Type B pancreatic cell (in vitro differentiated cells): ENCODE measurements around the gene SH3BGRL3. TPM values are rescaled to one million over a fixed set of nuclear protein-coding genes. Genes with fewer than 3 reads are reported as not detected.

Experiments used
- DNase-seq: peaks from one replicate; pipeline ENCODE4 v3.0.0; 2021; ENCODE audit warnings: mixed read lengths; ENCODE audit not compliant: unreplicated experiment; ENCODE audit errors: extremely low spot score
- H3K27ac Mint-ChIP-seq: 2 replicates; pipeline ENCODE4 v1.8.0; 2021; ENCODE audit warnings: mild to moderate bottlenecking, mixed read lengths
- H3K27me3 Mint-ChIP-seq: 2 replicates; pipeline ENCODE4 v1.8.0; 2021; ENCODE audit warnings: mixed read lengths
- H3K36me3 Mint-ChIP-seq: 2 replicates; pipeline ENCODE4 v1.8.0; 2021; ENCODE audit warnings: mixed read lengths
- H3K4me1 Mint-ChIP-seq: one replicate; pipeline ENCODE4 v1.8.0; 2021; ENCODE audit warnings: mixed read lengths; ENCODE audit not compliant: unreplicated experiment
- H3K4me3 Mint-ChIP-seq: 2 replicates; pipeline ENCODE4 v1.8.0; 2021; ENCODE audit warnings: mild to moderate bottlenecking, mixed read lengths
- H3K9me3 Mint-ChIP-seq: 2 replicates; pipeline ENCODE4 v1.8.0; 2021; ENCODE audit warnings: mixed read lengths
- CTCF ChIP-seq: fragments of 200-600 bp; sonication (generic); conservative IDR thresholded peaks from 2 replicates; pipeline ENCODE4 v1.5.0; 2021; ENCODE audit warnings: antibody characterized with exemption, mild to moderate bottlenecking
- total RNA-seq: library from RNA; stranded (reverse); gene quantifications from 2 replicates; pipeline ENCODE4 v1.2.1, GENCODE V29; 2021; ENCODE audit warnings: low replicate concordance

SH3BGRL3 gene
- total RNA-seq, 1 donor from 2014 or later = 78.1 TPM

- H3K27me3 Mint-ChIP-seq = peaks cover 8% of the 10 kb centered on the region
- DNase-seq = no peak
- H3K36me3 Mint-ChIP-seq = no peaks in the 10 kb centered on the region
- H3K9me3 Mint-ChIP-seq = no peaks in the 10 kb centered on the region
- H3K4me3 Mint-ChIP-seq = no peak overlapping the region
- H3K4me1 Mint-ChIP-seq = peaks cover 18% of the 10 kb centered on the region
- no peak for TF ChIP-seq CTCF
- no peak overlapping the region for H3K27ac Mint-ChIP-seq
These were observed 36.3 kb downstream of the SH3BGRL3 start for GRCh38 chr1:26315874-26316850.

- Mint-ChIP-seq H3K27ac (no peak overlapping the region), H3K36me3 (no peaks in the 10 kb centered on the region), H3K4me1 (peaks cover 24% of the 10 kb centered on the region), H3K27me3 (peaks cover 11% of the 10 kb centered on the region), H3K4me3 (no peak overlapping the region), H3K9me3 (no peaks in the 10 kb centered on the region)
- TF ChIP-seq CTCF = no peak
- DNase-seq = no peak
These were observed 37.3 kb downstream of the SH3BGRL3 start for GRCh38 chr1:26317146-26317545.

DNA sequence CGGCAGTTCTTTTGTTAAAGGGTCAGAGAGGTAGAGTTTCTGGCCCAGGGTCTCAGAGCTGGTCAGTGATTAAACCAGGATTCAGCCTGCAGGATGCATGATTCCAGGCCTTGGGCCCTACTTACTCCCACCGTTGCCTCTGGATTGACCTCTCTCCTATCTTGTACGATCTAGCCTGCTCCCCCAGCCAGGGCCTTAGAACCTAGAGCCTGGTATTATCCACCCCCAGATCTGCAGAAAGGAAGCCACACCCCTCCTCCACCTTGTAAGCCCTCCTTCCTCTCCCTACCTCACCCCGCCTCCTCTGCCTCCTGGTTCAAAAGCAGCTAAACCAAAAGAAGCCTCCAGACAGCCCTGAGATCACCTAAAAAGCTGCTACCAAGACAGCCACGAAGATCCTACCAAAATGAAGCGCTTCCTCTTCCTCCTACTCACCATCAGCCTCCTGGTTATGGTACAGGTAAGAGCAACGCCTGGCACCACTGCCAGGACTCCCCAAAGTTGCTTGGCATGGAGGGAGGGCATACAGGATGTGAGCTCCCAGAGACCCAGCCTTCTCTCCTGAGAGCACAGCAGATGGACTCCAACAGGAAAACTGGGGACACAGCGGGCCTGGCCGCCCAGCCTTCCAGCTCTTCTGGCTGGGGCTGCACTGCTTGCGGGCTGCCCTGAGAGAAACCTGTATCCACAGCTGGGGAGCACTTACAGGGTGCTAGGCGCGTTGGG is 37.9 kb downstream of the SH3BGRL3 start, which contains the start of gene CD52:
CD52 (plus strand) TSS at position 347 of the 726 bp plus-strand sequence; CDS start at position 407, 60 bp downstream.
- H3K27me3 Mint-ChIP-seq = peaks cover 11% of the 10 kb centered on the region
- no peak for TF ChIP-seq CTCF
- H3K9me3 Mint-ChIP-seq = no peaks in the 10 kb centered on the region
- DNase-seq = no peak
- no peak within 1 kb of the TSS for H3K27ac Mint-ChIP-seq
- no peaks in the 10 kb centered on the region for H3K36me3 Mint-ChIP-seq
- no peak within 1 kb of the TSS for H3K4me3 Mint-ChIP-seq
- H3K4me1 Mint-ChIP-seq = peaks cover 24% of the 10 kb centered on the region

DNA sequence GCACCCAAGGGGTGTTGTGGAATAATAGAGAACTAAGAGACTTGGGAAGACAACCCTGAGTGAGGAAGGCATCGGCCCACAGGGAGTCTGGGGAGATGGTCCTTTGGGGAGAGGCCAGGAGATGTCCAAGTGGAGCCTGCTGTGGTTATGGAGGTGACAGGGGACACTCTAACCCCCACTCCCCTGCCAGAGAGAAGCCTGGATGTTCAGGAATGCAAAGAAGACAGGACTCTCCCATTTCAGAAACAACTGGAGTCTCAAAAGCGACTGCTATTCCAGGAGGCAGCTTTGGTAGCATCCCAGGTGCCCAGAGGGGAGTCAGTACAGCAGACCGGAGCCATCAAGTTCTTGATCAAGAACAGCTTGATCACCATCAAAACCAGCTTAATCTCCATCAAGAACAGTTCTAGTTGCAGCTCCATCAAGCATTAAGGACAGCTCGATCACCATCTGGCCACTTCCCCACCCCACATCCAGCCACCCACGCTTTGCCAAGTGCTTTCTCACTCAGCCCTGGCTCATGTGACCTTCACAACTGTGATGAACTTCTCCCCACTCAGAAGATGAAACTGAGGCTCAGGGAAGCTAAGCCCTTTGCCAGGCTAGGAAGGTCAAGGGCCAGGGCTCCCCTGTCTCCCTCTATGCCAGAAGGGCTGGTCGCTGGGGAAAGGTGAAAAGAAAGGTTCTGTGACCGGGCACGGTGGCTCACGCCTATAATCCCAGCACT is 38.6 kb downstream of the SH3BGRL3 start:
- no peaks in the 10 kb centered on the region for H3K36me3 Mint-ChIP-seq
- DNase-seq = no peak
- no peak overlapping the region for H3K4me3 Mint-ChIP-seq
- H3K27ac Mint-ChIP-seq = no peak overlapping the region
- no peaks in the 10 kb centered on the region for H3K9me3 Mint-ChIP-seq
- H3K27me3 Mint-ChIP-seq = peaks cover 5% of the 10 kb centered on the region
- H3K4me1 Mint-ChIP-seq = peaks cover 24% of the 10 kb centered on the region
- no peak for TF ChIP-seq CTCF

DNA sequence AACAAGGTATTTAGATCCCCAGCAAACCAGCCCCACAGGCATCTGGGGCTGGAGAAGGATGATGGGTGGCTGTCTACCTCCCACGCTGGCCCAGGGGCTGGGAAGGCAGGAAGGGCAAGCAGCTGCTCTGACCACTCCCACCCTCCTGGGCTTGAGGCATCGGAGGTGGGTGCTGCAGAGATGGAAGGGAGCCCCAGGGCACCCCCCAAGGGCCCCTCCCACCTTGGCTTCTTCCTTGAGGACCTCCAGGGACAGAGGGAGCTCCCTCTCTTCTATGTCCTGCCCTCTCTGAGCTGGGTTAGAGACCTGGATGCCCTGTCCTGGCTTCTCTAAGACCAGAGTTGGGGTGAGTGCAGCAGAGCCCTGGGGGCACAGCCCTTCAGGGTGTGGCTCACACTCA is 41.0 kb downstream of the SH3BGRL3 start:
- H3K36me3 Mint-ChIP-seq = peaks cover 3% of the 10 kb centered on the region
- TF ChIP-seq CTCF = no peak
- DNase-seq = no peak
- peaks cover 21% of the 10 kb centered on the region for H3K4me1 Mint-ChIP-seq
- H3K9me3 Mint-ChIP-seq = no peaks in the 10 kb centered on the region
- H3K4me3 Mint-ChIP-seq = no peak overlapping the region
- no peak overlapping the region for H3K27ac Mint-ChIP-seq
- peaks cover 3% of the 10 kb centered on the region for H3K27me3 Mint-ChIP-seq
